Lower leg skin (tissue), 3 donors: ENCODE measurements around the gene ARHGAP28.

ENCODE experiments used
- POLR2A ChIP-seq, 2 donors: fragments of 450-650 bp; IDR thresholded peaks; one replicate each; pipeline ENCODE4 v1.6.1; 2016 to 2017; ENCODE audit warnings: antibody characterized with exemption in 2 of 2, mild to moderate bottlenecking in 1 of 2, moderate library complexity in 1 of 2
- TF ChIP-seq, protein P1 (sequence below), 3 donors: fragments of 450-650 bp; IDR thresholded peaks; one replicate each; pipeline ENCODE4 v1.5.1; 2016; ENCODE audit warnings: antibody characterized with exemption in 3 of 3, mild to moderate bottlenecking in 3 of 3, moderate library complexity in 2 of 3

DNA sequence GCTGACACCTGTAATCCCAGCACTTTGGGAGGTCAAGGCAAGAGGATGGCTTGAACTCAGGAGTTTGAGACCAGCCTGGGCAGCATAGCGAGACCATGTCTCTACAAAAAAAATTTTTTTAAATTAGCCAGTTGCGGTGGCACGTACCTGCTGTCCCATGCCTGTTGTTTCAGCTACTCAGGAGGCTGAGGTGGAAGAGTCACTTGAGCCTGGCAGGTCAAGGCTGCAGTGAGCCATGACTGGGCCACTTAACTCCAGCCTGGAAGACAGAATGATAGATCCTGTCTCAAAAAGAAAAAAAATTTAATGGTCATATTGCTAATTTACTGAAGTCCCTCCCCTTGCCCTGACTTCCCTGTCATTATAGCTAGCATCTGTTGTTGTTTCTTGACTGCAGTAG, 112.6 kb downstream of the ARHGAP28 start:
- TF ChIP-seq, protein P1, sequence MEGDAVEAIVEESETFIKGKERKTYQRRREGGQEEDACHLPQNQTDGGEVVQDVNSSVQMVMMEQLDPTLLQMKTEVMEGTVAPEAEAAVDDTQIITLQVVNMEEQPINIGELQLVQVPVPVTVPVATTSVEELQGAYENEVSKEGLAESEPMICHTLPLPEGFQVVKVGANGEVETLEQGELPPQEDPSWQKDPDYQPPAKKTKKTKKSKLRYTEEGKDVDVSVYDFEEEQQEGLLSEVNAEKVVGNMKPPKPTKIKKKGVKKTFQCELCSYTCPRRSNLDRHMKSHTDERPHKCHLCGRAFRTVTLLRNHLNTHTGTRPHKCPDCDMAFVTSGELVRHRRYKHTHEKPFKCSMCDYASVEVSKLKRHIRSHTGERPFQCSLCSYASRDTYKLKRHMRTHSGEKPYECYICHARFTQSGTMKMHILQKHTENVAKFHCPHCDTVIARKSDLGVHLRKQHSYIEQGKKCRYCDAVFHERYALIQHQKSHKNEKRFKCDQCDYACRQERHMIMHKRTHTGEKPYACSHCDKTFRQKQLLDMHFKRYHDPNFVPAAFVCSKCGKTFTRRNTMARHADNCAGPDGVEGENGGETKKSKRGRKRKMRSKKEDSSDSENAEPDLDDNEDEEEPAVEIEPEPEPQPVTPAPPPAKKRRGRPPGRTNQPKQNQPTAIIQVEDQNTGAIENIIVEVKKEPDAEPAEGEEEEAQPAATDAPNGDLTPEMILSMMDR (IDR thresholded peaks at IDR 0.05), result no peak
- TF ChIP-seq POLR2A (IDR thresholded peaks at IDR 0.05), result no peak
